Cardiac muscle cell (in vitro differentiated cells and primary cell): Measurements from ENCODE around the gene UTS2R. TPM values are rescaled to one million over a fixed set of nuclear protein-coding genes. Genes with fewer than 3 reads are reported as not detected.

Experiments
- DNase-seq, 2 donors: peaks; one replicate each; pipeline versions ENCODE4 v3.0.0 to v3.0.0-alpha.2; 2010 to 2017; ENCODE audit warnings: low read depth in 1 of 2, low spot score in 1 of 2
- H3K27ac ChIP-seq: fragments of 200-600 bp; sonication (generic); 2 replicates; pipeline ENCODE4 v1.5.1; 2016
- H3K27me3 ChIP-seq: fragments of 200-600 bp; sonication (generic); 2 replicates; pipeline ENCODE4 v1.6.0; 2016; ENCODE audit warnings: control low read depth
- H3K36me3 ChIP-seq: fragments of 200-600 bp; sonication (generic); 2 replicates; pipeline ENCODE4 v1.5.1; 2016; ENCODE audit warnings: control low read depth
- H3K4me1 ChIP-seq: fragments of 200-600 bp; sonication (generic); 2 replicates; pipeline ENCODE4 v1.8.1; 2017; ENCODE audit warnings: low read depth, mild to moderate bottlenecking, mixed run types
- H3K4me3 ChIP-seq: fragments of 200-600 bp; sonication (generic); 2 replicates; pipeline ENCODE4 v1.5.1; 2016; ENCODE audit warnings: mild to moderate bottlenecking
- H3K9me3 ChIP-seq: fragments of 200-600 bp; sonication (generic); 2 replicates; pipeline ENCODE4 v1.5.1; 2017; ENCODE audit warnings: low read depth, mild to moderate bottlenecking, control low read depth
- polyA plus RNA-seq: library from polyadenylated mRNA; unstranded; fragments of >200 nt; fragmentation: Nextera tagmentation; extraction: Ambion mirVana; gene quantifications from 2 replicates; pipeline ENCODE4 v1.2.1, GENCODE V29; 2016
- total RNA-seq: library from RNA; depleted of rRNA; stranded (reverse); fragments of >200 nt; gene quantifications from 2 replicates; pipeline ENCODE4 v1.2.3, GENCODE V29; 2016
- TF ChIP-seq, protein P1 (sequence below): IDR thresholded peaks from 2 replicates; pipeline ENCODE4 v1.5.1; 2012; ENCODE audit warnings: low read depth, mild to moderate bottlenecking, low read length

UTS2R gene
- total and polyA plus RNA-seq, 2 experiments from 2014 or later = 4.1 to 10.8 TPM

DNA sequence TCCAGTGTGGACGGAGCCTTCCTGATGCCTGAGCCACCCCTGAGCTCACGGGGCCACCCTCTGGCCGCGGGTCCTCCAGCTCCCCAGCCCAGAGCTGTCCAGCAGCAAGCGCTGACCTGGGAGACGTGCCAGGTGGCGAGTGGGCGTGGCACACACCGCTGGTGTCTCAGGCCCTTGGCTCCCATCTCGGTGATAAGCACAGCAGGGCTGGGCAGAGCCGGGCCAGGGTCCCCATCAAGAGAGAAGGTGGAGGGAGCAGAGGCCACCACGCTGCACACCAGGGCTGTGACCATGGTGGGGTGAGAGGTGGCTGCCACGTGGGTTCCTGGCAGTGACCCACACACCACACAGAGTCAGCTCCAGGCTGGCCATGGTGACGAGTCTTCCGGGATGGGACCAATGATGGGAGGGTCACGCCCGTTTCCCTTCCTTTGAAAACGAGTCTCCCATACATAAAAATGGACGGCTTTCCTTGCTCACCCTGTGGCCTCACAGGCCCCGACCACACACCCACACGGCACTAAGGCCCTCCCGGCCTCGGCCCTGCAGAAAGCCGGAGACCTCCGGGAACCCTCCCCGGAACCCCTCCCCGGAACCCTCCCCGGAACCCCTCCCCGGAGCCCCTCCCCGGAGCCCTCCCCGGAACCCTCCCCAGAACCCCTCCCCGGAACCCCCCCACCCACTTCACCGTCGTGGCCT is 16.8 kb downstream of the UTS2R start:
- H3K27ac ChIP-seq = no peak overlapping the region
- peaks cover 4% of the 10 kb centered on the region for H3K4me1 ChIP-seq
- no peaks in the 10 kb centered on the region for H3K36me3 ChIP-seq
- no peak overlapping the region for H3K4me3 ChIP-seq
- no peak for DNase-seq
- H3K9me3 ChIP-seq = no peaks in the 10 kb centered on the region
- H3K27me3 ChIP-seq = no peaks in the 10 kb centered on the region
- TF ChIP-seq, protein P1, sequence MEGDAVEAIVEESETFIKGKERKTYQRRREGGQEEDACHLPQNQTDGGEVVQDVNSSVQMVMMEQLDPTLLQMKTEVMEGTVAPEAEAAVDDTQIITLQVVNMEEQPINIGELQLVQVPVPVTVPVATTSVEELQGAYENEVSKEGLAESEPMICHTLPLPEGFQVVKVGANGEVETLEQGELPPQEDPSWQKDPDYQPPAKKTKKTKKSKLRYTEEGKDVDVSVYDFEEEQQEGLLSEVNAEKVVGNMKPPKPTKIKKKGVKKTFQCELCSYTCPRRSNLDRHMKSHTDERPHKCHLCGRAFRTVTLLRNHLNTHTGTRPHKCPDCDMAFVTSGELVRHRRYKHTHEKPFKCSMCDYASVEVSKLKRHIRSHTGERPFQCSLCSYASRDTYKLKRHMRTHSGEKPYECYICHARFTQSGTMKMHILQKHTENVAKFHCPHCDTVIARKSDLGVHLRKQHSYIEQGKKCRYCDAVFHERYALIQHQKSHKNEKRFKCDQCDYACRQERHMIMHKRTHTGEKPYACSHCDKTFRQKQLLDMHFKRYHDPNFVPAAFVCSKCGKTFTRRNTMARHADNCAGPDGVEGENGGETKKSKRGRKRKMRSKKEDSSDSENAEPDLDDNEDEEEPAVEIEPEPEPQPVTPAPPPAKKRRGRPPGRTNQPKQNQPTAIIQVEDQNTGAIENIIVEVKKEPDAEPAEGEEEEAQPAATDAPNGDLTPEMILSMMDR = no peak

- H3K9me3 ChIP-seq = no peaks in the 10 kb centered on the region
- H3K36me3 ChIP-seq = no peaks in the 10 kb centered on the region
- no peak overlapping the region for H3K4me3 ChIP-seq
- DNase-seq = no peak
- H3K27ac ChIP-seq = no peak overlapping the region
- TF ChIP-seq, protein P1 = no peak
- H3K27me3 ChIP-seq = no peaks in the 10 kb centered on the region
- peaks cover 4% of the 10 kb centered on the region for H3K4me1 ChIP-seq
Measured at GRCh38 chr17:82388922-82389283, 17.3 kb downstream of the UTS2R start.

- Histone ChIP-seq H3K27me3 (no peaks in the 10 kb centered on the region), H3K36me3 (no peaks in the 10 kb centered on the region), H3K9me3 (no peaks in the 10 kb centered on the region), H3K4me3 (no peak overlapping the region), H3K27ac (no peak overlapping the region), H3K4me1 (peaks cover 4% of the 10 kb centered on the region)
- DNase-seq = no peak
- TF ChIP-seq, protein P1 = no peak
Measured at GRCh38 chr17:82389379-82389778, 17.8 kb downstream of the UTS2R start.

DNA sequence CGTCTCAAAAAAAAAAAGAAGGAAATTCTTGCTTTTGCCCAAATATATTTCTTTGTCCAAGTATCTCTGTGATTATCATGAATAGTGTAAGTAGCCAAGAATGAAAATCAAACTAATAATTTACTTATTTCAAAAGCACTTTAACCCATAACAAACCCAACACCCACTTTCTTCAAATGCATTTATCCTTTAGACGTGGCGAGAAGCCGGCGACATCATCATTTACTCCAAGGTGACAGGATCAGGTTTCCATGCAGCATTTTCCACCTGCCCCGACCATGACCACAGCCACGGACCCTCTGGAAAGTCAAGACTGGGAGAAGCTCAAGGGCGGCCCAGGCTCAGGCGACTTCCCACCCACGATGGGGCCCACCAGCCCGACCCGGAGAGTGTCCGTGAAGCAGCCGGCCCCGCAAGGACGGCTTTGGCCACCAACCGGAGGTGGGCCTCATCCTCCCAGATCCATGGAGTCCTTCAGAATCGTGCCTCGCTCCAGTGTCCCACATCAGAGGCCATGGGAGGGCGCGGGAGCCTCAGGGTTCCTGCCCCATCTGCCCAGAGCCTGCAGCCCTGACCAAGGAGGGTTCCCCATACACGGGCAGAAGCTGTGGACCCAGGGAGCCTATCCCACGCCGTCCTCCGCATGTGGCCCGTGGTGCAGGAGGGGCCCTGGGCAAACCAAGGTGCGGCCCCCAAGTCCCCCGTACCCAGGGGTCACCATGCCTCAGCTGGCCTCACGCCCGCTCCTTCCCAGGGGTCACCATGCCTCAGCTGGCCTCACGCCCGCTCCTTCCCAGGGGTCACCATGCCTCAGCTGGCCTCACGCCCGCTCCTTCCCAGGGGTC is 18.7 kb downstream of the UTS2R start:
- TF ChIP-seq, protein P1 = no peak

GRCh38 chr17:82390860-82391435 is 19.4 kb downstream of the UTS2R start:
- Histone ChIP-seq H3K4me3 (no peak overlapping the region), H3K27ac (no peak overlapping the region), H3K9me3 (no peaks in the 10 kb centered on the region), H3K4me1 (no peaks in the 10 kb centered on the region), H3K36me3 (no peaks in the 10 kb centered on the region), H3K27me3 (no peaks in the 10 kb centered on the region)
- TF ChIP-seq, protein P1 = no peak
- no peak for DNase-seq

More for the DNA sequence above, 18.7 kb downstream of the UTS2R start:
- no peaks in the 10 kb centered on the region for H3K9me3 ChIP-seq
- no peak for DNase-seq
- H3K27me3 ChIP-seq = no peaks in the 10 kb centered on the region
- H3K36me3 ChIP-seq = no peaks in the 10 kb centered on the region
- H3K4me3 ChIP-seq = no peak overlapping the region
- H3K27ac ChIP-seq = no peak overlapping the region
- peaks cover 4% of the 10 kb centered on the region for H3K4me1 ChIP-seq
